K562 (cell line): ENCODE data around the gene OOEP. TPM values are rescaled to one million over a fixed set of nuclear protein-coding genes. Genes with fewer than 3 reads are reported as not detected.
A peak's percentile ranks its signal among the peaks of the same experiment; 100 is the strongest.

Source experiments
- ATAC-seq: fragments of 200-7000 bp; cut with Tn5 transposase; 3 replicates; pipeline ENCODE4 v1.9.1; 2020; ENCODE audit warnings: moderate library complexity
- BruUV-seq: library from RNA; stranded (reverse); fragments of 400-500 nt; replicated peaks from 2 replicates; lab custom pipeline; 2021; lab: Mats Ljungman, UMichigan
- CTCF ChIA-PET: fragments of 300-600 bp; formaldehyde crosslinking; extraction: SDS; loops from one replicate; lab custom pipeline; 2021; ENCODE audit warnings: low intra/inter-chr PET ratio; lab: Yijun Ruan, JAX
- POLR2A ChIA-PET: fragments of 300-600, 350-650 bp; sonication (Branson Sonifier 250); formaldehyde crosslinking; extraction: SDS; loops from one replicate; lab custom pipeline; 2021; ENCODE audit warnings: antibody characterized with exemption, inconsistent platforms; lab: Yijun Ruan, JAX
- DNase-seq, 4 experiments: peaks; one replicate each; pipeline versions ENCODE4 v3.0.0 to v3.0.0-alpha.2; 2011 to 2018; ENCODE audit warnings: low spot score in 3 of 4, mixed read lengths in 3 of 4; ENCODE audit errors: extremely low read depth in 1 of 4
- FAIRE-seq: peaks from 2 replicates; lab custom pipeline; 2011; peaks lifted over from hg19 to GRCh38; lab: Jason Lieb, UNC
- H2AFZ ChIP-seq: 2 replicates; pipeline ENCODE4 v1.6.0; 2011; ENCODE audit warnings: low read depth, low read length, control low read depth, inconsistent platforms
- H3K27ac ChIP-seq: fragments of 200-600 bp; 3 replicates; pipeline ENCODE4 v1.8.0; 2011; ENCODE audit warnings: low read depth, mild to moderate bottlenecking, control low read depth, inconsistent platforms, low read length, moderate library complexity, mixed read lengths; ENCODE audit errors: extremely low read depth
- H3K27me3 ChIP-seq, 2 experiments: fragments of 300-600 bp in 1 of 2; 2 replicates in 1 of 2; 3 replicates in 1 of 2; pipeline versions ENCODE4 v1.6.0 to v1.8.0; 2011; ENCODE audit warnings: inconsistent platforms in 2 of 2, low read length in 2 of 2, mild to moderate bottlenecking in 1 of 2, mixed read lengths in 1 of 2, moderate library complexity in 1 of 2; ENCODE audit not compliant: control insufficient read depth in 2 of 2, insufficient read depth in 2 of 2
- H3K36me3 ChIP-seq: fragments of 300-600 bp; 3 replicates; pipeline ENCODE4 v1.8.0; 2011; ENCODE audit warnings: mild to moderate bottlenecking, low read length, inconsistent platforms; ENCODE audit not compliant: control insufficient read depth, insufficient read depth
- H3K4me1 ChIP-seq, 2 experiments: fragments of 200-600 bp in 1 of 2; replicated peaks in 1 of 2; 2 replicates in 1 of 2; 3 replicates in 1 of 2; pipeline versions ENCODE4 v1.5.1 to v1.8.0; 2011; ENCODE audit warnings: inconsistent platforms in 2 of 2, low read length in 2 of 2, mild to moderate bottlenecking in 1 of 2, mixed read lengths in 1 of 2, moderate library complexity in 1 of 2; ENCODE audit not compliant: control insufficient read depth in 2 of 2, insufficient read depth in 2 of 2
- H3K4me2 ChIP-seq: 2 replicates; pipeline ENCODE4 v1.6.1; 2011; ENCODE audit warnings: low read length, control low read depth, inconsistent platforms, mixed read lengths; ENCODE audit not compliant: insufficient read depth
- H3K4me3 ChIP-seq: fragments of 200-600 bp; sonication (generic), shearing (Covaris generic); 2 replicates; pipeline ENCODE4 v1.5.1; 2016; ENCODE audit warnings: control low read depth, inconsistent platforms
- H3K79me2 ChIP-seq: fragments of 200-600 bp; 3 replicates; pipeline ENCODE4 v1.8.0; 2011; ENCODE audit warnings: low read length, inconsistent platforms; ENCODE audit not compliant: control insufficient read depth, insufficient read depth
- H3K9ac ChIP-seq, 2 experiments: 2 replicates each; pipeline versions ENCODE4 v1.6.0 to v1.6.1; 2011; ENCODE audit warnings: low read depth in 2 of 2, low read length in 2 of 2, control low read depth in 1 of 2, inconsistent platforms in 1 of 2, mild to moderate bottlenecking in 1 of 2, mixed read lengths in 1 of 2; ENCODE audit not compliant: insufficient read depth in 1 of 2
- H3K9me1 ChIP-seq: one replicate; pipeline ENCODE4 v1.6.0; 2011; ENCODE audit warnings: inconsistent platforms, mild to moderate bottlenecking, low read length, moderate library complexity; ENCODE audit not compliant: control insufficient read depth, insufficient read depth
- H3K9me3 ChIP-seq: replicated peaks from 2 replicates; pipeline ENCODE4 v1.5.1; 2011; ENCODE audit warnings: low read depth, low read length, inconsistent platforms; ENCODE audit not compliant: control insufficient read depth, insufficient read depth
- H4K20me1 ChIP-seq: replicated peaks from 2 replicates; pipeline ENCODE4 v1.6.1; 2011; ENCODE audit warnings: low read length, inconsistent platforms, mixed read lengths; ENCODE audit not compliant: control insufficient read depth, insufficient read depth
- C11orf30 ChIP-seq: fragments of 450-650 bp; IDR thresholded peaks from 2 replicates; pipeline ENCODE4 v1.6.1; 2016; ENCODE audit warnings: low read depth, mild to moderate bottlenecking
- FOS ChIP-seq: IDR thresholded peaks from 3 replicates; pipeline ENCODE4 v1.6.1; 2011; ENCODE audit not compliant: insufficient read length; ENCODE audit errors: extremely low read depth
- NFE2 ChIP-seq: IDR thresholded peaks from 2 replicates; pipeline ENCODE4 v1.6.1; 2014; ENCODE audit warnings: antibody characterized with exemption, low read depth
- SIX5 ChIP-seq, 2 experiments: IDR thresholded peaks; 2 replicates each; pipeline ENCODE4 v1.6.1; 2011; ENCODE audit warnings: low read length in 2 of 2, borderline replicate concordance in 1 of 2, low read depth in 1 of 2, mild to moderate bottlenecking in 1 of 2, moderate library complexity in 1 of 2; ENCODE audit not compliant: insufficient read depth in 1 of 2
- ZBTB49 ChIP-seq: sonication (generic); formaldehyde crosslinking; IDR thresholded peaks from 2 replicates; pipeline ENCODE4 v1.8.0; 2022; ENCODE audit warnings: missing genetic modification reagents, mild to moderate bottlenecking, borderline replicate concordance
- WGBS: fragments of 100-300 bp; shearing (Covaris generic); methylation state at CpG from one replicate; pipeline ENCODE4 v1.1.6; 2016; ENCODE audit warnings: low coverage, mixed read lengths; ENCODE audit not compliant: insufficient coverage; ENCODE audit errors: missing lambda C conversion rate; 5-methylcytosine and 5-hydroxymethylcytosine counted together
- in situ Hi-C: fragments of 300-500 bp; cut with MboI; formaldehyde crosslinking; loops from 4 replicates; pipeline ENCODE4 v1.15.0; 2018; ENCODE audit warnings: inconsistent platforms, mixed read lengths
- intact Hi-C: fragments of 100-400 bp; cut with micrococcal nuclease; formaldehyde crosslinking; loops from 2 replicates; pipeline ENCODE4 v1.14.2; 2022
- polyA plus RNA-seq, 8 experiments: library from polyadenylated mRNA; depleted of rRNA in 4 of 8; stranded (reverse) in 5 of 8; unstranded in 3 of 8; fragments of >200 nt; fragmentation: Nextera tagmentation in 2 of 8; fragmentation: Illumina TruSeq in 1 of 8; extraction: Ambion mirVana in 2 of 8; extraction: Trizol in 1 of 8; gene quantifications; 2 replicates each; pipeline versions ENCODE4 v1.2.1 to v1.2.3, GENCODE V29; 2011 to 2014; ENCODE audit warnings: inconsistent platforms in 1 of 8, missing spikeins in 1 of 8
- total RNA-seq, 7 experiments: library from RNA; depleted of rRNA in 6 of 7; stranded (reverse); fragments of >200 nt in 6 of 7; fragmentation: Illumina TruSeq in 2 of 7; extraction: Trizol in 2 of 7; gene quantifications; 2 replicates each; pipeline versions ENCODE4 v1.2.1 to v1.2.3, GENCODE V29; 2011 to 2021; ENCODE audit warnings: low replicate concordance in 1 of 7

Gene OOEP
- total and polyA plus RNA-seq, 9 of the 15 experiments (the other 6 are each of a cell fraction or from before 2014, with no cell fraction given) = not detected

- no TSS peak for BruUV-seq
- Histone ChIP-seq H3K4me1 (peaks cover 2 to 8% of the 10 kb centered on the region in 2 experiments; a peak in 3 of 5 replicates), H3K79me2 (no peaks in the 10 kb centered on the region), H3K9me1 (no peaks in the 10 kb centered on the region), H3K36me3 (no peaks in the 10 kb centered on the region), H3K4me2 (no peak overlapping the region), H3K9me3 (no peaks in the 10 kb centered on the region), H4K20me1 (no peaks in the 10 kb centered on the region), H3K9ac (no peak overlapping the region), H3K27ac (no peak overlapping the region), H3K4me3 (no peak overlapping the region), H2AFZ (no peak overlapping the region), H3K27me3 (no peaks in the 10 kb centered on the region)
- peak; percentile 60 for FAIRE-seq
- in situ Hi-C loops = no loop called here
- intact Hi-C loops = no loop called here
- ATAC-seq = no peak
- no peak for DNase-seq
- POLR2A ChIA-PET = interaction anchor here (1.2 to 2.0 kb wide), 2 partner anchors 14 to 52 kb away, joined by 3 to 6 read pairs; partner anchors contain the start of gene MTO1
- TF ChIP-seq NFE2 = 0 out of 2 replicates have a peak, but pooled peaks have one; percentile 3
- no peak for TF ChIP-seq FOS
- no peak for TF ChIP-seq SIX5 (IDR thresholded peaks at IDR 0.05; ENCODE audit: borderline replicate concordance in 1 of 2, insufficient read depth in 1 of 2, low read depth in 1 of 2, low read length in 2 of 2)
- TF ChIP-seq C11orf30 = peak; percentile 26; the same call in 1 of the 2 replicates
- no peak for TF ChIP-seq ZBTB49 (CRISPR knock-in tag)
- 86% methylated on average over 1 of the region's 1 CpG for WGBS
- CTCF ChIA-PET = no interaction called here
These were observed 39.7 kb upstream of the OOEP start for GRCh38 chr6:73409395-73409794.
